HCT116 (cell line): ENCODE measurements around the gene CHST15. TPM values are rescaled to one million over a fixed set of nuclear protein-coding genes. Genes with fewer than 3 reads are reported as not detected.

Experiments used
- ATAC-seq: fragments of 200-7000 bp; cut with Tn5 transposase; 2 replicates; pipeline ENCODE4 v1.9.1; 2020; ENCODE audit warnings: mild to moderate bottlenecking, moderate library complexity
- BruUV-seq: library from RNA; stranded (reverse); fragments of 400-500 nt; replicated peaks from 2 replicates; lab custom pipeline; 2021; lab: Mats Ljungman, UMichigan
- CTCF ChIA-PET: fragments of 300-600 bp; sonication (Branson Sonifier 250); formaldehyde crosslinking; loops from one replicate; lab custom pipeline; 2021; ENCODE audit warnings: antibody characterized with exemption; lab: Charles Lee
- POLR2A ChIA-PET: fragments of 300-600, 350-600 bp; sonication (Branson Sonifier 250); formaldehyde crosslinking; loops from one replicate; lab custom pipeline; 2021; ENCODE audit warnings: antibody characterized with exemption; lab: Charles Lee
- RAD21 ChIA-PET, 2 experiments: fragments of 300-600 bp; sonication (Branson Sonifier 250); formaldehyde crosslinking; loops; one replicate each; lab custom pipeline; 2023; ENCODE audit warnings: low total read pairs in 2 of 2; ENCODE audit not compliant: uncharacterized antibody in 2 of 2, unreplicated experiment in 2 of 2, low non-redundant PET in 1 of 2; lab: Charles Lee
- DNase-seq: peaks from one replicate; pipeline ENCODE4 v3.0.0-alpha.2; 2010; ENCODE audit warnings: low read depth, low spot score
- H2AFZ ChIP-seq: fragments of 200-600 bp; shearing (Covaris generic), sonication (generic); 2 replicates; pipeline ENCODE4 v1.6.1; 2017; ENCODE audit warnings: low read depth, mixed run types, mixed read lengths, antibody characterized with exemption, low read length; ENCODE audit not compliant: poor library complexity, severe bottlenecking
- H3K27ac ChIP-seq: 2 replicates; pipeline ENCODE4 v1.5.1; 2012; ENCODE audit warnings: low read depth, low read length
- H3K27me3 ChIP-seq: fragments of 200-600 bp; sonication (generic); 2 replicates; pipeline ENCODE4 v1.6.1; 2016; ENCODE audit warnings: mixed run types, low read length, mixed read lengths; ENCODE audit not compliant: insufficient read depth
- H3K36me3 ChIP-seq, 2 experiments: fragments of 200-500 bp in 1 of 2; fragments of 200-600 bp in 1 of 2; sonication (Bioruptor generic) in 1 of 2; sonication (generic) in 1 of 2; 2 replicates each; pipeline versions ENCODE4 v1.5.1 to v1.6.1; 2014 to 2016; ENCODE audit warnings: low read length in 2 of 2, inconsistent platforms in 1 of 2, mixed read lengths in 1 of 2, mixed run types in 1 of 2; ENCODE audit not compliant: insufficient read depth in 2 of 2, control insufficient read depth in 1 of 2
- H3K4me1 ChIP-seq, 2 experiments: fragments of 200-600 bp in 1 of 2; sonication (generic) in 1 of 2; 2 replicates each; pipeline versions ENCODE4 v1.5.1 to v1.6.1; 2012 to 2017; ENCODE audit warnings: low read length in 2 of 2, inconsistent platforms in 1 of 2, mild to moderate bottlenecking in 1 of 2, mixed read lengths in 1 of 2, mixed run types in 1 of 2, moderate library complexity in 1 of 2; ENCODE audit not compliant: insufficient read depth in 2 of 2, control insufficient read depth in 1 of 2
- H3K4me2 ChIP-seq: fragments of 200-600 bp; sonication (generic); 2 replicates; pipeline ENCODE4 v1.6.1; 2017; ENCODE audit warnings: mixed run types, low read length, mixed read lengths
- H3K4me3 ChIP-seq, 2 experiments: fragments of 200-600 bp in 1 of 2; sonication (generic) in 1 of 2; replicated peaks in 1 of 2; 2 replicates each; pipeline ENCODE4 v1.5.1; 2011 to 2016; ENCODE audit warnings: low read length in 2 of 2, control low read depth in 1 of 2, low read depth in 1 of 2, mild to moderate bottlenecking in 1 of 2, mixed read lengths in 1 of 2, mixed run types in 1 of 2
- H3K79me2 ChIP-seq: fragments of 200-600 bp; sonication (generic); 2 replicates; pipeline ENCODE4 v1.6.1; 2017; ENCODE audit warnings: mild to moderate bottlenecking, mixed run types, low read length, moderate library complexity, mixed read lengths; ENCODE audit not compliant: insufficient read depth
- H3K9ac ChIP-seq: fragments of 200-600 bp; sonication (generic); 2 replicates; pipeline ENCODE4 v1.6.1; 2016; ENCODE audit warnings: low read length, mixed read lengths
- H3K9me2 ChIP-seq: fragments of 200-600 bp; sonication (generic), shearing (Covaris generic); 2 replicates; pipeline ENCODE4 v1.6.1; 2017; ENCODE audit warnings: mixed run types, mild to moderate bottlenecking, moderate library complexity; ENCODE audit not compliant: insufficient read depth
- H3K9me3 ChIP-seq, 2 experiments: fragments of 200-500 bp in 1 of 2; fragments of 200-600 bp in 1 of 2; sonication (Bioruptor generic) in 1 of 2; sonication (generic) in 1 of 2; 2 replicates each; pipeline ENCODE4 v1.6.1; 2014 to 2017; ENCODE audit warnings: low read length in 2 of 2, mixed read lengths in 2 of 2, inconsistent platforms in 1 of 2, low read depth in 1 of 2, mild to moderate bottlenecking in 1 of 2, mixed run types in 1 of 2, moderate library complexity in 1 of 2; ENCODE audit not compliant: control insufficient read depth in 1 of 2, insufficient read depth in 1 of 2
- H4K20me1 ChIP-seq: fragments of 200-600 bp; sonication (generic), shearing (Covaris generic); 2 replicates; pipeline ENCODE4 v1.6.1; 2017; ENCODE audit warnings: mixed run types, mild to moderate bottlenecking, moderate library complexity; ENCODE audit not compliant: insufficient read depth
- CBX3 ChIP-seq: IDR thresholded peaks from 2 replicates; pipeline ENCODE4 v1.6.1; 2012; ENCODE audit warnings: low read depth
- CEBPB ChIP-seq: IDR thresholded peaks from 2 replicates; pipeline ENCODE4 v1.6.1; 2012; ENCODE audit warnings: low read depth
- CTCF ChIP-seq, 3 experiments: fragments of 200-600 bp in 1 of 3; sonication (generic) in 1 of 3; IDR thresholded peaks in 2 of 3; conservative IDR thresholded peaks in 1 of 3; 2 replicates each; pipeline ENCODE4 v1.5.1; 2012 to 2017; ENCODE audit warnings: low read depth in 2 of 3, low read length in 2 of 3, antibody characterized with exemption in 1 of 3, borderline replicate concordance in 1 of 3, control low read depth in 1 of 3, mild to moderate bottlenecking in 1 of 3, mixed read lengths in 1 of 3, mixed run types in 1 of 3, moderate library complexity in 1 of 3; ENCODE audit not compliant: insufficient read depth in 1 of 3
- ELF1 ChIP-seq: IDR thresholded peaks from 2 replicates; pipeline ENCODE4 v1.6.1; 2012; ENCODE audit warnings: low read depth, borderline replicate concordance
- EZH2 ChIP-seq: fragments of 200-600 bp; sonication (generic); IDR thresholded peaks from 2 replicates; pipeline ENCODE4 v1.6.1; 2017; ENCODE audit warnings: antibody characterized with exemption, mixed run types
- EZH2phosphoT487 ChIP-seq: fragments of 200-600 bp; IDR thresholded peaks from 2 replicates; pipeline ENCODE4 v1.6.1; 2018; ENCODE audit warnings: antibody characterized with exemption, borderline replicate concordance
- JUND ChIP-seq: IDR thresholded peaks from 2 replicates; pipeline ENCODE4 v1.6.1; 2012
- SIN3A ChIP-seq: IDR thresholded peaks from 2 replicates; pipeline ENCODE4 v1.6.1; 2012; ENCODE audit warnings: low read depth
- SP1 ChIP-seq: IDR thresholded peaks from 2 replicates; pipeline ENCODE4 v1.6.1; 2012; ENCODE audit warnings: low read depth
- SRF ChIP-seq: IDR thresholded peaks from 2 replicates; pipeline ENCODE4 v1.6.1; 2012; ENCODE audit warnings: low read depth
- YY1 ChIP-seq: IDR thresholded peaks from 2 replicates; pipeline ENCODE4 v1.6.1; 2011; ENCODE audit warnings: low read length, low read depth, moderate library complexity, mild to moderate bottlenecking; ENCODE audit not compliant: insufficient replicate concordance; ENCODE audit errors: extremely low read depth
- ZNF274 ChIP-seq: fragments of 200-500 bp; sonication (Bioruptor generic); IDR thresholded peaks from 2 replicates; pipeline ENCODE4 v1.6.1; 2014; ENCODE audit warnings: mild to moderate bottlenecking, low read depth, low read length, inconsistent platforms
- intact Hi-C: fragments of 100-400 bp; cut with micrococcal nuclease; formaldehyde crosslinking; loops from 2 replicates; pipeline ENCODE4 v1.10.0; 2022
- total RNA-seq: library from RNA; stranded (reverse); gene quantifications from one replicate; pipeline ENCODE4 v1.2.1, GENCODE V29; 2021; ENCODE audit not compliant: unreplicated experiment
- TF ChIP-seq, protein P1 (sequence below): IDR thresholded peaks from 2 replicates; pipeline ENCODE4 v1.6.1; 2012
- TF ChIP-seq, protein P2 (sequence below): IDR thresholded peaks from 2 replicates; pipeline ENCODE4 v1.6.1; 2012

CHST15 gene
- total RNA-seq, 1 experiment from 2014 or later, result 47.2 TPM

DNA sequence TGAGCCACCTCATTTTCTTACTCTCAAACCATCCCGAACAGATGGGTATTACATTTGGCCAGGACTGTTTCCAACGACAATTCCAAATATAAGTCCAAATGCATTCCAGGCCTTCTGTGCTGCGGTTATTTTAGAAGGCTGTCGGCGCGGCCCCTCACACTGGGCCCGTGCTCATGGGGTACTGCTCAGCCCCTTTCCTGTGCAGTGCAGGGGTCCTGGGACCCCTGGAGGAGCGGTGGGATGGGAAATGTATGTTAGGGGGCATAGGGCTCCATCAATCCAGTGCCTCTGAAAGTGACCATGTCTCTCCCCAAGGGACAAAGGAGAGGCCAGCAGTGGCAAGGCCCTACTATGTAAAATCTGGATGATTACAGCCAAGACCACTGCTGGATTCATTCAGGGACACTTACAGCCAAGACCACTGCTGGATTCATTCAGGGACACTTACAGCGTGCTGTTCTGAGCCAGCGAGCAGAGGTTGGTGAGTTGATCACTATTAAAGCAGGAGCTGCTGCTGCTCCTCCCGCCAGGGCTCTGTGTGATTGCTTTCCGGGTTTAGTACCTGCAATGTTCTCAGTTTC is 66.3 kb downstream of the CHST15 start:
- RAD21 ChIA-PET, result no interaction called here
- ATAC-seq, result no peak
- Histone ChIP-seq H3K9ac (no peak overlapping the region), H4K20me1 (no peaks in the 10 kb centered on the region), H3K4me2 (no peak overlapping the region), H2AFZ (no peak overlapping the region), H3K27ac (no peak overlapping the region), H3K27me3 (no peaks in the 10 kb centered on the region), H3K4me1 (peaks cover 0 to 12% of the 10 kb centered on the region in 2 experiments; a peak in 2 of 4 replicates), H3K4me3 (no peak overlapping the region), H3K9me2 (no peaks in the 10 kb centered on the region), H3K79me2 (no peaks in the 10 kb centered on the region), H3K9me3 (no peaks in the 10 kb centered on the region), H3K36me3 (peaks cover 0 to 2% of the 10 kb centered on the region in 2 experiments; a peak in 2 of 4 replicates)
- CTCF ChIA-PET, result no interaction called here
- BruUV-seq, result no TSS peak
- POLR2A ChIA-PET, result no interaction called here
- TF ChIP-seq EZH2phosphoT487 (no peak), YY1 (no peak), ZNF274 (no peak), SIN3A (no peak)
- TF ChIP-seq, protein P1, sequence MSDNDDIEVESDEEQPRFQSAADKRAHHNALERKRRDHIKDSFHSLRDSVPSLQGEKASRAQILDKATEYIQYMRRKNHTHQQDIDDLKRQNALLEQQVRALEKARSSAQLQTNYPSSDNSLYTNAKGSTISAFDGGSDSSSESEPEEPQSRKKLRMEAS, result no peak
- no peak for DNase-seq
- intact Hi-C loops, result no loop called here

- RAD21 ChIA-PET, result no interaction called here
- Histone ChIP-seq H3K36me3 (peaks cover 0 to 2% of the 10 kb centered on the region in 2 experiments; a peak in 2 of 4 replicates), H3K27me3 (no peaks in the 10 kb centered on the region), H3K9me2 (no peaks in the 10 kb centered on the region), H3K4me3 (no peak overlapping the region), H3K4me1 (peaks cover 0 to 12% of the 10 kb centered on the region in 2 experiments; a peak in 2 of 4 replicates), H3K79me2 (no peaks in the 10 kb centered on the region), H2AFZ (no peak overlapping the region), H3K9me3 (no peaks in the 10 kb centered on the region), H3K27ac (no peak overlapping the region), H4K20me1 (no peaks in the 10 kb centered on the region), H3K4me2 (no peak overlapping the region), H3K9ac (no peak overlapping the region)
- DNase-seq (no peak), ATAC-seq (no peak)
- no TSS peak for BruUV-seq
- CTCF ChIA-PET, result interaction anchor here (1.2 kb wide), 1 partner anchor 362 kb away, joined by 5 read pairs; no protein-coding TSS in a partner anchor
- intact Hi-C loops, result no loop called here
- POLR2A ChIA-PET, result no interaction called here
- no peak for TF ChIP-seq CTCF (IDR thresholded peaks at IDR 0.05 in 2 of 3, conservative IDR thresholded peaks at IDR 0.05 in 1 of 3; ENCODE audit: borderline replicate concordance in 1 of 3, insufficient read depth in 1 of 3, low read depth in 2 of 3, low read length in 2 of 3)
- no peak for TF ChIP-seq EZH2phosphoT487
- TF ChIP-seq CEBPB, result no peak
- TF ChIP-seq JUND, result no peak
- no peak for TF ChIP-seq ZNF274
- no peak for TF ChIP-seq ELF1
- no peak for TF ChIP-seq SP1
- TF ChIP-seq, protein P2, sequence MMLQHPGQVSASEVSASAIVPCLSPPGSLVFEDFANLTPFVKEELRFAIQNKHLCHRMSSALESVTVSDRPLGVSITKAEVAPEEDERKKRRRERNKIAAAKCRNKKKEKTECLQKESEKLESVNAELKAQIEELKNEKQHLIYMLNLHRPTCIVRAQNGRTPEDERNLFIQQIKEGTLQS, result no peak
- no peak for TF ChIP-seq SRF
- TF ChIP-seq CBX3, result no peak
- TF ChIP-seq EZH2, result no peak
- TF ChIP-seq, protein P1, result no peak
Observed at GRCh38 chr10:124026589-124026939, 66.8 kb downstream of the CHST15 start.
